ENCODE results near the gene EPHA6.

EPHA6 gene

GRCh38 chr3:97550408-97550807 is 736.0 kb downstream of the EPHA6 start:
- no peak for TF ChIP-seq CTCF (IDR thresholded peaks at IDR 0.05; ENCODE audit: low read depth, low read length, missing control alignments)
- in situ Hi-C loops (cut with HindIII; ENCODE audit: low sequenced_read_pairs): no loop called here

GRCh38 chr3:97552186-97552585 is 737.8 kb downstream of the EPHA6 start:
- no peak overlapping the region for H3K4me3 ChIP-seq (ENCODE audit: low read depth, low read length)
- in situ Hi-C loops (cut with HindIII; ENCODE audit: low sequenced_read_pairs): no loop called here
- DNase-seq (ENCODE audit: low read depth): no peak
- no peak for TF ChIP-seq CTCF (IDR thresholded peaks at IDR 0.05; ENCODE audit: low read depth, low read length, missing control alignments)

More at GRCh38 chr3:97550408-97550807, 736.0 kb downstream of the EPHA6 start:
- no peak overlapping the region for H3K4me3 ChIP-seq (ENCODE audit: low read depth, low read length)
- no peak for DNase-seq (ENCODE audit: low read depth)

GRCh38 chr3:97575742-97576141 is 761.3 kb downstream of the EPHA6 start:
- no peak for TF ChIP-seq CTCF (IDR thresholded peaks at IDR 0.05; ENCODE audit: low read depth, low read length, missing control alignments)
- H3K4me3 ChIP-seq (ENCODE audit: low read depth, low read length): no peak overlapping the region
- no peak for DNase-seq (ENCODE audit: low read depth)
- in situ Hi-C loops (cut with HindIII; ENCODE audit: low sequenced_read_pairs): no loop called here

- H3K4me3 ChIP-seq (ENCODE audit: low read depth, low read length): no peak overlapping the region
- in situ Hi-C loops (cut with HindIII; ENCODE audit: low sequenced_read_pairs): no loop called here
- DNase-seq (ENCODE audit: low read depth): no peak
- no peak for TF ChIP-seq CTCF (IDR thresholded peaks at IDR 0.05; ENCODE audit: low read depth, low read length, missing control alignments)
These were observed 761.8 kb downstream of the EPHA6 start for GRCh38 chr3:97576221-97576620.

- no peak overlapping the region for H3K4me3 ChIP-seq (ENCODE audit: low read depth, low read length)
- in situ Hi-C loops (cut with HindIII; ENCODE audit: low sequenced_read_pairs): no loop called here
- DNase-seq (ENCODE audit: low read depth): no peak
- TF ChIP-seq CTCF (IDR thresholded peaks at IDR 0.05; ENCODE audit: low read depth, low read length, missing control alignments): no peak
These were observed 765.0 kb downstream of the EPHA6 start for GRCh38 chr3:97579365-97579764.

- DNase-seq (ENCODE audit: low read depth): no peak
- TF ChIP-seq CTCF (IDR thresholded peaks at IDR 0.05; ENCODE audit: low read depth, low read length, missing control alignments): no peak
- in situ Hi-C loops (cut with HindIII; ENCODE audit: low sequenced_read_pairs): no loop called here
- H3K4me3 ChIP-seq (ENCODE audit: low read depth, low read length): no peak overlapping the region
These were observed 796.2 kb downstream of the EPHA6 start for GRCh38 chr3:97610626-97611025.

- in situ Hi-C loops (cut with HindIII; ENCODE audit: low sequenced_read_pairs): no loop called here
- no peak for DNase-seq (ENCODE audit: low read depth)
- no peak overlapping the region for H3K4me3 ChIP-seq (ENCODE audit: low read depth, low read length)
- no peak for TF ChIP-seq CTCF (IDR thresholded peaks at IDR 0.05; ENCODE audit: low read depth, low read length, missing control alignments)
These were observed 798.2 kb downstream of the EPHA6 start for GRCh38 chr3:97612632-97613031.

Data from astrocyte of the cerebellum (primary cell).